HepG2 (cell line): Measurements from ENCODE around the gene CDH23.

Source experiments
- ARNT ChIP-seq: fragments of 450-650 bp; IDR thresholded peaks from 2 replicates; pipeline ENCODE4 v1.6.1; 2017
- EP300 ChIP-seq, 3 experiments: sonication (generic) in 1 of 3; formaldehyde crosslinking in 1 of 3; IDR thresholded peaks; 2 replicates each; pipeline versions ENCODE4 v1.5.1 to v1.6.1; 2011 to 2020; ENCODE audit warnings: low read depth in 2 of 3, low read length in 2 of 3, borderline replicate concordance in 1 of 3, improper control_type of control experiment in 1 of 3, mild to moderate bottlenecking in 1 of 3, missing genetic modification reagents in 1 of 3, moderate library complexity in 1 of 3
- JUNB ChIP-seq: sonication (generic); formaldehyde crosslinking; IDR thresholded peaks from 2 replicates; pipeline ENCODE4 v1.8.0; 2022; ENCODE audit warnings: missing genetic modification reagents, mild to moderate bottlenecking, borderline replicate concordance
- NFE2L1 ChIP-seq: sonication (generic); formaldehyde crosslinking; IDR thresholded peaks from 2 replicates; pipeline ENCODE4 v1.4.0; 2020; ENCODE audit warnings: missing genetic modification reagents, mild to moderate bottlenecking, borderline replicate concordance
- NKX3-1 ChIP-seq: sonication (generic); formaldehyde crosslinking; IDR thresholded peaks from 2 replicates; pipeline ENCODE4 v1.5.0; 2020; ENCODE audit warnings: missing genetic modification reagents
- PHF21A ChIP-seq: sonication (generic); formaldehyde crosslinking; IDR thresholded peaks from 2 replicates; pipeline ENCODE4 v1.5.0; 2020; ENCODE audit warnings: mild to moderate bottlenecking, missing genetic modification reagents
- RNF2 ChIP-seq: fragments of 450-650 bp; conservative IDR thresholded peaks from 2 replicates; pipeline ENCODE4 v1.6.1; 2016; ENCODE audit warnings: low read depth
- YY1 ChIP-seq: IDR thresholded peaks from 2 replicates; pipeline ENCODE4 v1.6.1; 2011; ENCODE audit warnings: low read length, low read depth, moderate library complexity, mild to moderate bottlenecking; ENCODE audit not compliant: insufficient read depth, insufficient replicate concordance
- ZFP37 ChIP-seq: sonication (generic); formaldehyde crosslinking; IDR thresholded peaks from 2 replicates; pipeline ENCODE4 v1.4.0; 2020; ENCODE audit warnings: missing genetic modification reagents, borderline replicate concordance
- ZNF660 ChIP-seq: sonication (generic); formaldehyde crosslinking; IDR thresholded peaks from 2 replicates; pipeline ENCODE4 v1.5.1; 2020; ENCODE audit warnings: mild to moderate bottlenecking, low read depth, missing genetic modification reagents, borderline replicate concordance
- ZNF772 ChIP-seq: sonication (generic); formaldehyde crosslinking; IDR thresholded peaks from 2 replicates; pipeline ENCODE4 v1.5.0; 2020; ENCODE audit warnings: mild to moderate bottlenecking, missing genetic modification reagents

- TF ChIP-seq RNF2 (no peak), ARNT (no peak), PHF21A (CRISPR knock-in tag) (no peak), ZNF772 (CRISPR knock-in tag) (no peak), JUNB (CRISPR knock-in tag) (no peak), ZNF660 (CRISPR knock-in tag) (no peak), NKX3-1 (CRISPR knock-in tag) (no peak), ZFP37 (CRISPR knock-in tag) (no peak), YY1 (no peak), NFE2L1 (CRISPR knock-in tag) (no peak), EP300 (IDR thresholded peaks at IDR 0.05; ENCODE audit: low read depth in 2 of 2, low read length in 2 of 2) (no peak), EP300 (CRISPR knock-in tag; IDR thresholded peaks at IDR 0.05; ENCODE audit: borderline replicate concordance) (no peak)
These were observed 431.1 kb downstream of the CDH23 start for GRCh38 chr10:71827852-71828251.
